HepG2 (cell line): ENCODE measurements around the gene ZNF282. TPM values are rescaled to one million over a fixed set of nuclear protein-coding genes. Genes with fewer than 3 reads are reported as not detected.

Source experiments
- CC2D1A ChIP-seq: sonication (generic); formaldehyde crosslinking; IDR thresholded peaks from 2 replicates; pipeline ENCODE4 v1.8.1; 2023; ENCODE audit warnings: mild to moderate bottlenecking, missing genetic modification reagents
- CEBPB ChIP-seq: IDR thresholded peaks from 2 replicates; pipeline ENCODE4 v1.6.1; 2011; ENCODE audit warnings: low read depth, low read length, improper control_type of control experiment, borderline replicate concordance
- CENPT ChIP-seq: sonication (generic); formaldehyde crosslinking; IDR thresholded peaks from 2 replicates; pipeline ENCODE4 v1.8.0; 2022; ENCODE audit warnings: low read depth, mild to moderate bottlenecking, moderate library complexity, missing genetic modification reagents
- HDAC2 ChIP-seq: sonication (generic); formaldehyde crosslinking; IDR thresholded peaks from 2 replicates; pipeline ENCODE4 v1.4.0; 2020; ENCODE audit warnings: missing genetic modification reagents
- HIVEP1 ChIP-seq: sonication (generic); formaldehyde crosslinking; IDR thresholded peaks from 2 replicates; pipeline ENCODE4 v1.4.0; 2020; ENCODE audit warnings: mild to moderate bottlenecking, missing genetic modification reagents
- KDM3A ChIP-seq: IDR thresholded peaks from 2 replicates; pipeline ENCODE4 v1.6.1; 2018; ENCODE audit warnings: low read depth, missing compliant biosample characterization
- MTF2 ChIP-seq: sonication (generic); formaldehyde crosslinking; IDR thresholded peaks from 2 replicates; pipeline ENCODE4 v1.5.0; 2020; ENCODE audit warnings: missing genetic modification reagents, borderline replicate concordance
- NCOA1 ChIP-seq: sonication (generic); formaldehyde crosslinking; IDR thresholded peaks from 2 replicates; pipeline ENCODE4 v1.9.0; 2021; ENCODE audit warnings: missing genetic modification reagents
- RBFOX2 ChIP-seq: fragments of 200-400 bp; formaldehyde crosslinking; IDR thresholded peaks from 2 replicates; pipeline ENCODE4 v1.6.1; 2017; ENCODE audit warnings: low read depth, mild to moderate bottlenecking, low read length
- RXRB ChIP-seq: IDR thresholded peaks from 2 replicates; pipeline ENCODE4 v1.6.1; 2016; ENCODE audit warnings: borderline replicate concordance, missing genetic modification reagents, missing compliant biosample characterization
- SETDB1 ChIP-seq: sonication (generic); formaldehyde crosslinking; IDR thresholded peaks from 2 replicates; pipeline ENCODE4 v1.5.1; 2020; ENCODE audit warnings: missing genetic modification reagents, mild to moderate bottlenecking, borderline replicate concordance
- SOX5 ChIP-seq: IDR thresholded peaks from 2 replicates; pipeline ENCODE4 v1.6.1; 2016; ENCODE audit warnings: borderline replicate concordance
- SYNCRIP ChIP-seq: fragments of 200-400 bp; formaldehyde crosslinking; IDR thresholded peaks from 2 replicates; pipeline ENCODE4 v1.6.1; 2018; ENCODE audit warnings: mild to moderate bottlenecking, low read depth, low read length; ENCODE audit not compliant: insufficient read depth
- ZC3H4 ChIP-seq: sonication (generic); formaldehyde crosslinking; IDR thresholded peaks from 2 replicates; pipeline ENCODE4 v1.4.0; 2020; ENCODE audit warnings: missing genetic modification reagents, borderline replicate concordance
- ZNF230 ChIP-seq: sonication (generic); formaldehyde crosslinking; IDR thresholded peaks from 2 replicates; pipeline ENCODE4 v1.4.0; 2020; ENCODE audit warnings: mild to moderate bottlenecking, missing genetic modification reagents
- ZNF563 ChIP-seq: sonication (generic); formaldehyde crosslinking; IDR thresholded peaks from 2 replicates; pipeline ENCODE4 v1.8.0; 2022; ENCODE audit warnings: mild to moderate bottlenecking, moderate library complexity, missing genetic modification reagents
- ZSCAN20 ChIP-seq: sonication (generic); formaldehyde crosslinking; IDR thresholded peaks from 2 replicates; pipeline ENCODE4 v1.4.0; 2020; ENCODE audit warnings: missing genetic modification reagents, mild to moderate bottlenecking, borderline replicate concordance
- polyA plus RNA-seq, 8 experiments: library from polyadenylated mRNA; depleted of rRNA in 3 of 8; stranded (reverse) in 7 of 8; unstranded in 1 of 8; fragments of >200 nt; fragmentation: Illumina TruSeq in 4 of 8; extraction: Trizol in 4 of 8; gene quantifications; 2 replicates each; pipeline versions ENCODE4 v1.2.1 to v1.2.3, GENCODE V29; 2011 to 2016; ENCODE audit warnings: low read depth in 4 of 8, missing spikeins in 1 of 8, mixed read lengths in 1 of 8; ENCODE audit not compliant: insufficient read depth in 1 of 8
- total RNA-seq, 5 experiments: library from RNA; depleted of rRNA; stranded (reverse); fragments of >200 nt; fragmentation: Illumina TruSeq; extraction: Trizol; gene quantifications; 2 replicates each; pipeline ENCODE4 v1.2.3, GENCODE V29; 2016; ENCODE audit warnings: low read depth in 1 of 5
- TF ChIP-seq, protein P1 (sequence below): sonication (generic); formaldehyde crosslinking; IDR thresholded peaks from 2 replicates; pipeline ENCODE4 v1.5.0; 2020; ENCODE audit warnings: missing genetic modification reagents
- TF ChIP-seq, protein P2 (sequence below): sonication (generic); formaldehyde crosslinking; conservative IDR thresholded peaks from 2 replicates; pipeline ENCODE4 v1.8.1; 2023; ENCODE audit warnings: missing genetic modification reagents
- TF ChIP-seq, protein P3 (sequence below): sonication (generic); formaldehyde crosslinking; IDR thresholded peaks from 2 replicates; pipeline ENCODE4 v1.8.0; 2022; ENCODE audit warnings: mild to moderate bottlenecking, missing genetic modification reagents; ENCODE audit not compliant: insufficient replicate concordance
- TF ChIP-seq, protein P4 (sequence below): sonication (generic); formaldehyde crosslinking; IDR thresholded peaks from 2 replicates; pipeline ENCODE4 v1.8.0; 2022; ENCODE audit warnings: mild to moderate bottlenecking, missing genetic modification reagents
- TF ChIP-seq, protein P5 (sequence below): sonication (generic); formaldehyde crosslinking; IDR thresholded peaks from 2 replicates; pipeline ENCODE4 v1.4.0; 2020; ENCODE audit warnings: missing genetic modification reagents

ZNF282 gene
- total and polyA plus RNA-seq, 2 of the 13 experiments (the other 11 are each of a cell fraction or from before 2014, with no cell fraction given), result 9.1 to 20.9 TPM

DNA sequence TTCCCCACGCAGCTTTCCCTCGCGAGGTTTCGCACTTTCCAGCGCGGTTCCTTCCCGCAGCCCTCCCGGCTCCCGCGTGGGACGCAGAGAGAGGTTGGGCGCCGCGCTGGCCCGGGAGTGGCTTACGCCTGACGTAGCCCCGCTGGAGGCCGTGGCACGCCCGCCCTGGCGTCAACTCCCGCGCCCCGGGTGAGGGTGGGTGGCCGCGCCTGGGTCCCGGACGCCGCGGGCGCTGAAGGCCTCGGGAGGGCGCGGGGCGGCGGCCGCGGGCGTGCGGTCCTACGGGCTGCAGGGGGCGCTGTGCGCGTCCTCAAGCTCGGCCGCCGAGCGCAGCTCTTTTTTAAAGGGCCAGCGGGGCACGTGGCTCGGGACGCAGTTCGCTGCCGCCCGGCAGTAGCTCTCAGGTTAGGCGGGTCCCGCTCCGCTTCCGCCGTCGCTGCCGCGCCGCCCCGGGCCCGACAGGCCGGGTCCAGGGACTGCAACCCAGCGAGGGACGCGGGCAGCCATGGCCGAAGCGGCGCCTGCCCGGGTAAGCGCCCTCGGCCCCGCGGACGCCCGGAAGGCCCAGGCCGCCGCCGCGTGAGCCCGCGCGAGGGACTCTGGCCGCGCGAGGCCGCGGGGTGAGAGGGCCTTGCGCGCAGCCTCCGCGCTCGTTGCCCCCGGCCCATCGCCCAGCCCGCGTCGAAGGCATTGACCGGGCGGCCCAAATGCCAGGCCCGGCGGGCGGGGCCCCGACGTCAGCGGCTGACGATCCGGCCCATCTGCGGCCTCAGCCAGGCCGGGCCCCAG is 66.7 kb downstream of the ZNF282 start, which contains the start of gene ZNF783 (continued):
- TF ChIP-seq HIVEP1 (0 out of 2 replicates have a peak, but pooled peaks have one; percentile 44), HDAC2 (peak; percentile 61), KDM3A (no peak), CEBPB (no peak), RBFOX2 (peak; percentile 89), ZNF230 (CRISPR knock-in tag) (peak; percentile 68; the same call in 1 of the 2 replicates), ZSCAN20 (CRISPR knock-in tag) (peak; percentile 89), CC2D1A (CRISPR knock-in tag) (no peak), CENPT (CRISPR knock-in tag) (peak; percentile 58), SYNCRIP (no peak), ZC3H4 (CRISPR knock-in tag) (no peak), SOX5 (CRISPR knock-in tag) (0 out of 2 replicates have a peak, but pooled peaks have one; percentile 22), RXRB (CRISPR knock-in tag) (peak; percentile 31; the same call in 1 of the 2 replicates), NCOA1 (CRISPR knock-in tag) (no peak), MTF2 (peak; percentile 17; the same call in 1 of the 2 replicates), SETDB1 (CRISPR knock-in tag) (no peak), ZNF563 (CRISPR knock-in tag) (peak; percentile 98)
- TF ChIP-seq, protein P1, sequence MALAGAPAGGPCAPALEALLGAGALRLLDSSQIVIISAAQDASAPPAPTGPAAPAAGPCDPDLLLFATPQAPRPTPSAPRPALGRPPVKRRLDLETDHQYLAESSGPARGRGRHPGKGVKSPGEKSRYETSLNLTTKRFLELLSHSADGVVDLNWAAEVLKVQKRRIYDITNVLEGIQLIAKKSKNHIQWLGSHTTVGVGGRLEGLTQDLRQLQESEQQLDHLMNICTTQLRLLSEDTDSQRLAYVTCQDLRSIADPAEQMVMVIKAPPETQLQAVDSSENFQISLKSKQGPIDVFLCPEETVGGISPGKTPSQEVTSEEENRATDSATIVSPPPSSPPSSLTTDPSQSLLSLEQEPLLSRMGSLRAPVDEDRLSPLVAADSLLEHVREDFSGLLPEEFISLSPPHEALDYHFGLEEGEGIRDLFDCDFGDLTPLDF, result peak; percentile 23
- TF ChIP-seq, protein P2, sequence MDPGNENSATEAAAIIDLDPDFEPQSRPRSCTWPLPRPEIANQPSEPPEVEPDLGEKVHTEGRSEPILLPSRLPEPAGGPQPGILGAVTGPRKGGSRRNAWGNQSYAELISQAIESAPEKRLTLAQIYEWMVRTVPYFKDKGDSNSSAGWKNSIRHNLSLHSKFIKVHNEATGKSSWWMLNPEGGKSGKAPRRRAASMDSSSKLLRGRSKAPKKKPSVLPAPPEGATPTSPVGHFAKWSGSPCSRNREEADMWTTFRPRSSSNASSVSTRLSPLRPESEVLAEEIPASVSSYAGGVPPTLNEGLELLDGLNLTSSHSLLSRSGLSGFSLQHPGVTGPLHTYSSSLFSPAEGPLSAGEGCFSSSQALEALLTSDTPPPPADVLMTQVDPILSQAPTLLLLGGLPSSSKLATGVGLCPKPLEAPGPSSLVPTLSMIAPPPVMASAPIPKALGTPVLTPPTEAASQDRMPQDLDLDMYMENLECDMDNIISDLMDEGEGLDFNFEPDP (CRISPR knock-in tag), result no peak
- TF ChIP-seq, protein P3, sequence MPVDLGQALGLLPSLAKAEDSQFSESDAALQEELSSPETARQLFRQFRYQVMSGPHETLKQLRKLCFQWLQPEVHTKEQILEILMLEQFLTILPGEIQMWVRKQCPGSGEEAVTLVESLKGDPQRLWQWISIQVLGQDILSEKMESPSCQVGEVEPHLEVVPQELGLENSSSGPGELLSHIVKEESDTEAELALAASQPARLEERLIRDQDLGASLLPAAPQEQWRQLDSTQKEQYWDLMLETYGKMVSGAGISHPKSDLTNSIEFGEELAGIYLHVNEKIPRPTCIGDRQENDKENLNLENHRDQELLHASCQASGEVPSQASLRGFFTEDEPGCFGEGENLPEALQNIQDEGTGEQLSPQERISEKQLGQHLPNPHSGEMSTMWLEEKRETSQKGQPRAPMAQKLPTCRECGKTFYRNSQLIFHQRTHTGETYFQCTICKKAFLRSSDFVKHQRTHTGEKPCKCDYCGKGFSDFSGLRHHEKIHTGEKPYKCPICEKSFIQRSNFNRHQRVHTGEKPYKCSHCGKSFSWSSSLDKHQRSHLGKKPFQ (CRISPR knock-in tag), result peak; percentile 55
- TF ChIP-seq, protein P4, sequence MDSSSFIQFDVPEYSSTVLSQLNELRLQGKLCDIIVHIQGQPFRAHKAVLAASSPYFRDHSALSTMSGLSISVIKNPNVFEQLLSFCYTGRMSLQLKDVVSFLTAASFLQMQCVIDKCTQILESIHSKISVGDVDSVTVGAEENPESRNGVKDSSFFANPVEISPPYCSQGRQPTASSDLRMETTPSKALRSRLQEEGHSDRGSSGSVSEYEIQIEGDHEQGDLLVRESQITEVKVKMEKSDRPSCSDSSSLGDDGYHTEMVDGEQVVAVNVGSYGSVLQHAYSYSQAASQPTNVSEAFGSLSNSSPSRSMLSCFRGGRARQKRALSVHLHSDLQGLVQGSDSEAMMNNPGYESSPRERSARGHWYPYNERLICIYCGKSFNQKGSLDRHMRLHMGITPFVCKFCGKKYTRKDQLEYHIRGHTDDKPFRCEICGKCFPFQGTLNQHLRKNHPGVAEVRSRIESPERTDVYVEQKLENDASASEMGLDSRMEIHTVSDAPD (CRISPR knock-in tag), result peak; percentile 77
- TF ChIP-seq, protein P5, sequence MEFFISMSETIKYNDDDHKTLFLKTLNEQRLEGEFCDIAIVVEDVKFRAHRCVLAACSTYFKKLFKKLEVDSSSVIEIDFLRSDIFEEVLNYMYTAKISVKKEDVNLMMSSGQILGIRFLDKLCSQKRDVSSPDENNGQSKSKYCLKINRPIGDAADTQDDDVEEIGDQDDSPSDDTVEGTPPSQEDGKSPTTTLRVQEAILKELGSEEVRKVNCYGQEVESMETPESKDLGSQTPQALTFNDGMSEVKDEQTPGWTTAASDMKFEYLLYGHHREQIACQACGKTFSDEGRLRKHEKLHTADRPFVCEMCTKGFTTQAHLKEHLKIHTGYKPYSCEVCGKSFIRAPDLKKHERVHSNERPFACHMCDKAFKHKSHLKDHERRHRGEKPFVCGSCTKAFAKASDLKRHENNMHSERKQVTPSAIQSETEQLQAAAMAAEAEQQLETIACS (CRISPR knock-in tag), result 0 out of 2 replicates have a peak, but pooled peaks have one; percentile 48
